Vagina (tissue), 2 donors: Measurements from ENCODE around the gene TAPBPL. TPM values are rescaled to one million over a fixed set of nuclear protein-coding genes. Genes with fewer than 3 reads are reported as not detected.
"Not testable (repeated sequence)": the region's sequence is repeated elsewhere in the genome, so short reads cannot be mapped to it uniquely, and the experiment has no call there.

Experiments
- DNase-seq, 2 donors: peaks; one replicate each; pipeline ENCODE4 v3.0.0-alpha.2; 2017; ENCODE audit errors: extremely low spot score in 2 of 2
- H3K27ac ChIP-seq: fragments of 200-600 bp; sonication (generic); one replicate; pipeline ENCODE4 v1.5.1; 2019
- H3K27me3 ChIP-seq: fragments of 200-600 bp; sonication (generic); one replicate; pipeline ENCODE4 v1.5.1; 2019
- H3K36me3 ChIP-seq, 2 donors: fragments of 200-600 bp; sonication (generic); one replicate each; pipeline ENCODE4 v1.5.1; 2017 to 2019
- H3K4me1 ChIP-seq: fragments of 200-600 bp; sonication (generic); one replicate; pipeline ENCODE4 v1.5.1; 2019
- H3K4me3 ChIP-seq, 2 donors: fragments of 200-600 bp; sonication (generic); 1 replicate in 1 of 2; 2 replicates in 1 of 2; pipeline ENCODE4 v1.5.1; 2016 to 2019
- H3K9me3 ChIP-seq: fragments of 200-600 bp; sonication (generic); one replicate; pipeline ENCODE4 v1.5.1; 2019
- CTCF ChIP-seq, 3 experiments: fragments of 450-650 bp in 2 of 3; fragments of 200-600 bp in 1 of 3; sonication (generic) in 1 of 3; IDR thresholded peaks; one replicate each; pipeline ENCODE4 v1.5.1; 2017 to 2019; ENCODE audit warnings: antibody characterized with exemption in 3 of 3, mild to moderate bottlenecking in 2 of 3, moderate library complexity in 2 of 3
- POLR2A ChIP-seq, 2 donors: fragments of 450-650 bp; IDR thresholded peaks; one replicate each; pipeline ENCODE4 v1.6.1; 2017; ENCODE audit warnings: antibody characterized with exemption in 2 of 2, mild to moderate bottlenecking in 2 of 2, moderate library complexity in 2 of 2
- POLR2AphosphoS5 ChIP-seq, 2 donors: sonication (generic); formaldehyde crosslinking; IDR thresholded peaks; one replicate each; pipeline ENCODE4 v1.9.0; 2017; ENCODE audit warnings: antibody characterized with exemption in 2 of 2, mild to moderate bottlenecking in 2 of 2, low read depth in 1 of 2; ENCODE audit not compliant: insufficient read depth in 1 of 2
- intact Hi-C: fragments of 100-400 bp; cut with DNase I; formaldehyde crosslinking; loops from one replicate; pipeline ENCODE4 v1.15.1; 2023
- total RNA-seq: library from RNA; depleted of rRNA; stranded (reverse); fragments of >200 nt; gene quantifications from one replicate; pipeline ENCODE4 v1.2.3, GENCODE V29; 2016

TAPBPL gene
- total RNA-seq, 1 donor from 2014 or later, result 21.1 TPM

GRCh38 chr12:6493497-6494257, 41.8 kb downstream of the TAPBPL start, which contains the start of gene NCAPD2:
TSS of gene NCAPD2 (plus strand) at chr12:6494102. CDS start at chr12:6495099, 997 bp downstream.
- peak within 1 kb of the TSS; percentile 96 for H3K27ac ChIP-seq
- no peaks in the 10 kb centered on the region for H3K27me3 ChIP-seq
- H3K36me3 ChIP-seq, result peaks cover 0 to 21% of the 10 kb centered on the region in 2 donors
- TF ChIP-seq POLR2A (IDR thresholded peaks at IDR 0.05), result no peak
- TF ChIP-seq CTCF (IDR thresholded peaks at IDR 0.05), result peak in 1 of 3 experiments; percentile 65
- peak in 1 of 2 donors; percentile 86 for TF ChIP-seq POLR2AphosphoS5 (IDR thresholded peaks at IDR 0.05; ENCODE audit: insufficient read depth in 1 of 2, low read depth in 1 of 2)
- intact Hi-C loops, result loop anchor here (5.0 kb wide), 1 partner anchor 39 kb away; the partner anchor contains the start of gene GAPDH
- DNase-seq, result peak; percentile 98
- no peaks in the 10 kb centered on the region for H3K9me3 ChIP-seq
- peak within 1 kb of the TSS; percentile 77 to 90 for H3K4me3 ChIP-seq
- H3K4me1 ChIP-seq, result peaks cover 25% of the 10 kb centered on the region

- Histone ChIP-seq H3K4me1 (peaks cover 25% of the 10 kb centered on the region), H3K4me3 (peak overlapping the region; percentile 77 to 90), H3K27me3 (no peaks in the 10 kb centered on the region), H3K36me3 (peaks cover 0 to 23% of the 10 kb centered on the region in 2 donors), H3K27ac (no peak overlapping the region), H3K9me3 (no peaks in the 10 kb centered on the region)
- intact Hi-C loops, result loop anchor here (5.0 kb wide), 1 partner anchor 38 kb away; the partner anchor contains the start of gene GAPDH
- DNase-seq, result no peak
- TF ChIP-seq CTCF (IDR thresholded peaks at IDR 0.05) (no peak), POLR2AphosphoS5 (IDR thresholded peaks at IDR 0.05; ENCODE audit: insufficient read depth in 1 of 2, low read depth in 1 of 2) (no peak), POLR2A (IDR thresholded peaks at IDR 0.05) (no peak)
These were observed 42.5 kb downstream of the TAPBPL start for GRCh38 chr12:6494258-6494743.

- peaks cover 0 to 26% of the 10 kb centered on the region in 2 donors for H3K36me3 ChIP-seq
- no peaks in the 10 kb centered on the region for H3K27me3 ChIP-seq
- no peak for DNase-seq
- TF ChIP-seq POLR2A (IDR thresholded peaks at IDR 0.05) (no peak), CTCF (IDR thresholded peaks at IDR 0.05) (no peak), POLR2AphosphoS5 (IDR thresholded peaks at IDR 0.05; ENCODE audit: insufficient read depth in 1 of 2, low read depth in 1 of 2) (no peak)
- peaks cover 25% of the 10 kb centered on the region for H3K4me1 ChIP-seq
- H3K4me3 ChIP-seq, result peak overlapping the region in 1 of 2 donors; percentile 90
- no peaks in the 10 kb centered on the region for H3K9me3 ChIP-seq
- intact Hi-C loops, result loop anchor here (5.0 kb wide), 1 partner anchor 37 kb away; the partner anchor contains the start of gene GAPDH
- no peak overlapping the region for H3K27ac ChIP-seq
These were observed 43.1 kb downstream of the TAPBPL start for GRCh38 chr12:6494968-6495367.

GRCh38 chr12:6497291-6497690, 45.4 kb downstream of the TAPBPL start:
- DNase-seq, H3K27me3 ChIP-seq, intact Hi-C loops, H3K27ac ChIP-seq, H3K4me3 ChIP-seq, H3K9me3 ChIP-seq: not testable (repeated sequence)
- Histone ChIP-seq H3K4me1 (peaks cover 21% of the 10 kb centered on the region), H3K36me3 (peaks cover 0 to 20% of the 10 kb centered on the region in 2 donors)

GRCh38 chr12:6500466-6500865, 48.6 kb downstream of the TAPBPL start:
- TF ChIP-seq POLR2A (IDR thresholded peaks at IDR 0.05) (no peak), CTCF (IDR thresholded peaks at IDR 0.05) (no peak), POLR2AphosphoS5 (IDR thresholded peaks at IDR 0.05; ENCODE audit: insufficient read depth in 1 of 2, low read depth in 1 of 2) (no peak)
- Histone ChIP-seq H3K9me3 (no peaks in the 10 kb centered on the region), H3K27me3 (no peaks in the 10 kb centered on the region), H3K4me3 (no peak overlapping the region), H3K27ac (no peak overlapping the region), H3K36me3 (peaks cover 0 to 20% of the 10 kb centered on the region in 2 donors), H3K4me1 (peaks cover 2% of the 10 kb centered on the region)
- intact Hi-C loops, result no loop called here
- no peak for DNase-seq
